KOPT-K1 (cell line): Measurements from ENCODE around the gene TRA2B.

Experiments used
- H3K27ac ChIP-seq: fragments of 200-600 bp; sonication (generic); 2 replicates; pipeline ENCODE4 v1.5.1; 2016; ENCODE audit warnings: antibody characterized with exemption, mild to moderate bottlenecking, low read depth, low read length; ENCODE audit not compliant: poor library complexity, severe bottlenecking
- H3K36me3 ChIP-seq: fragments of 200-600 bp; sonication (generic); 2 replicates; pipeline ENCODE4 v1.5.1; 2017; ENCODE audit warnings: antibody characterized with exemption, mild to moderate bottlenecking, low read length, moderate library complexity; ENCODE audit not compliant: insufficient read depth
- H3K9me3 ChIP-seq: fragments of 200-600 bp; sonication (generic); 2 replicates; pipeline ENCODE4 v1.5.1; 2017; ENCODE audit warnings: antibody characterized with exemption, low read length, mild to moderate bottlenecking; ENCODE audit not compliant: insufficient read depth, poor library complexity, severe bottlenecking

TRA2B gene

DNA sequence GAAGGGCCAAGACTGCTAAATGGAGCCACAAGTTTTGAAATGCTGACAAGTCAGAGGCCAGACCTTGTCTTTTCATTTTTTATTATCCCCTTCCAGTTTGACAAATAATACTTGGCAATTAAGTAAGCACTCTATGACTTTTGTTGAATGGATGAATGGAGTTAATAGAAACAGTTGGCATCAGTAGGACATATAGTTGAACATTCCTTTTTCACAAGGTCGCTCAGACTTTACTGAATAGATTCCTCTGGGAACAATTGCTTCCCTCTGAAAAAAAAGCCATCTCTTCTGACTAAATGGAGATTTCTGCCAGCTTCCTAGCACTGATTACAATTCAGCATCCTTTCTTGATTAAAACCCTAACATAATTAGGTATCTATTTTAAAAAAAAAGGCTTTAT is 53.2 kb downstream of the TRA2B start:
- Histone ChIP-seq H3K9me3 (no peaks in the 10 kb centered on the region), H3K27ac (no peak overlapping the region), H3K36me3 (no peaks in the 10 kb centered on the region)

DNA sequence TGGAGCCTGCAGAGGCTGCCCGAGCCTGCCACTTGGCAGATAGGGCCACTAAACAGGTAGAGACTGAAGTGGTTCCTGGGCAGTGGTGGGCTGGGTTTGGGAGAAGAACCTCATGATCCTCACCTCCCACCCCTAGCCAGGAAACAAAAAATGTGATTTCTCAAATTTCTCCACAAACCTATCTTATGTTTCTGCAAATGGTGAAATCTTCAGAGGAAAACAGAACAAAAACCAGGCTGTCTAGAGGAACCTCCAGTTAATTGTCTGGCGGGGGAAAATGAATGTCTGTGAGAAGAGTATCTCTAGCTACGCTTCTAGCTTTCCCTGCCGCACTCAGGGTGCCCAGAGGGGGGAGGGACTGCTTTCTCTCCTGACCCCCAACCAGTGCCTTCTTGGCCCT is 55.9 kb downstream of the TRA2B start:
- no peak overlapping the region for H3K27ac ChIP-seq
- no peaks in the 10 kb centered on the region for H3K36me3 ChIP-seq
- H3K9me3 ChIP-seq, result no peaks in the 10 kb centered on the region

DNA sequence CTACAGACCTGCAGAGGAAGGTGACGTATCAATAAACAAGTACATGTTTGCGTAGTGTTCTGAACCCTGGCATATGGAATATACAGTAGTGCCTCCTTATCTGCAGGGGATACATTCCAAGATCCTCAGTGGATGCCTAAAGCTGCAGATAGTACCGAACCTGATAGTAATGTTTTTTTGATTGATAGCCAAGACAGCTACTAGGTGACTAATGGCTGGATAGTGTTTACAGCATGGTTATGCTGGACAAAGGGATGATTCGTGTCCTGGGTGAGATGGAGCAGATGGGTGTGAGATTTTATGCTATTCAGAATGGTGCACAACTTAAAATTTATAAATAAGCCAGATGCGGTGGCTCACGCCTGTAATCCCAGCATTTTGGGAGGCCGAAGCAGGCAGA is 57.2 kb downstream of the TRA2B start:
- H3K9me3 ChIP-seq, result no peaks in the 10 kb centered on the region
- no peak overlapping the region for H3K27ac ChIP-seq
- H3K36me3 ChIP-seq, result no peaks in the 10 kb centered on the region

DNA sequence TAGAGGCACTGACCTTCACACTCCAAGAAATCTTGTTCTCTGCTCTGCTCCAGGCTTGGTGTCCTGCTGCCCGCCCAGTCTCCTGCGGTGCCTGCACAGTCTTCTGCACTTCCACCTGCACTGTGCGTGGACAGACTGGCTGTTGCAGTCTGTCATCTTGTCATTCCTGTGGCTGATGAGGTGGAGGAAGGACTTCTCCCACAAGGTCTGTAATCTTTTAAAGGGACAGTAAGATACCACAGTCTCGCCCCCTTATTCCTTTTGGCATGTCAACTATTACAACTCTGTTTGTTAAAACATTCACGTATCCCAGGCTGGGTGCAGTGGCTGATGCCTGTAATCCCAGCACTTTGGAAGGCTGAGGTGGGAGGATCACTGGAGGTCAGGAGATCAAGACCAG is 58.9 kb downstream of the TRA2B start:
- Histone ChIP-seq H3K27ac (no peak overlapping the region), H3K9me3 (no peaks in the 10 kb centered on the region), H3K36me3 (no peaks in the 10 kb centered on the region)

DNA sequence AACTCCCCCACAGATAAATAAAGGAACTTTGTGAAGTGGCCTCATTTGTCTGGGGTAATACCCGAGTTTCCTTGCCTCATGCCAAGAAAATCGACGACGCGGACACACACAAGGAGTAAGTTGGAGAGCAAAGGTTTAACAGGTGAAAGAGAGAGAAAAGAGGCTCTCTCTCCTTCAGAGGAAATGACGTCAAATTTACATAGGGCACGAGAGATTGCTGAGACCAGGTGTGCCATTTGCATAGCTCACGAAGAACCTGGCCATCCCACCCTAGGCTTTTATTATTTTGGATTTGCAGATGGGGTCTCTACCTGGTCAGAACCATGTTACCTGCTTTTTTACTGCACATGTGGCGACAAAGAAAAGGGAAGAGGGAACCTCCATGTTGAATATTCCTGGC is 63.7 kb downstream of the TRA2B start:
- Histone ChIP-seq H3K36me3 (no peaks in the 10 kb centered on the region), H3K9me3 (no peaks in the 10 kb centered on the region), H3K27ac (no peak overlapping the region)

DNA sequence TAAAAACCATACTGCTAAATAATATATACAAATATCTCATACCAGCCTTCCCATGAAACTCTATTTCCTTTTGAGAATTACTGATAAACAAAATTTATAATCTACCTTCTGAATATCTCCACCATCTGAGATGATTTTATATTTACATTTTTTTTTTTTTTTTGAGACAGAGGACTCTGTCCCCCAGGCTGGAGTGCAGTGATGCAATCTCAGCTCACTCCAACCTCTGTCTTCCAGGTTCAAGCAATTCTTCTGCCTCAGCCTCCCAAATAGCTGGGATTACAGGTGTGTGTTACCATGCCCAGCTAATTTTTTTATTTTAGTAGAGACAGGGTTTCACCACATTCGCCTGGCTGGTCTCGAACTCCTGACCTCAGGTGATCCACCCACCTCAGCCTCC is 70.2 kb downstream of the TRA2B start:
- no peaks in the 10 kb centered on the region for H3K36me3 ChIP-seq
- no peak overlapping the region for H3K27ac ChIP-seq
- H3K9me3 ChIP-seq, result peaks cover 4% of the 10 kb centered on the region

DNA sequence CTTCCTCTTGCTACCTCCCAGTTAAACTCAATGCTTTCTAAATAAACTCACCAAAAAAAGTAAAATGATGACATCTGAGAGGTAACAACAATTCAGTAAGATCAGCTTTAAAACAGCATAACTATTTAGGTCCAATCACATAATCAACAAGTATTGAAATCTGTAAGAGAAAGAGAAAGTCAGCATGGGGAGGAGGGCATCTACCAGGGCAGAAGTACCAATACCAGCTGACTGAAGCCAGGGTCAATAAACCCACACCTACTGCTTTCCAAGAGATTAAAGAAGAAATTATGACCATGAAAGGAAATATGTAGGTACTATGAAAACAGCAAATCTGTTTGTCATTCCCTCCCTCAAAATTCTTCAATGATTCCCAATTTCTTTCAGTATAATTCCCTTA is 70.8 kb downstream of the TRA2B start:
- peaks cover 4% of the 10 kb centered on the region for H3K9me3 ChIP-seq
- no peaks in the 10 kb centered on the region for H3K36me3 ChIP-seq
- no peak overlapping the region for H3K27ac ChIP-seq

DNA sequence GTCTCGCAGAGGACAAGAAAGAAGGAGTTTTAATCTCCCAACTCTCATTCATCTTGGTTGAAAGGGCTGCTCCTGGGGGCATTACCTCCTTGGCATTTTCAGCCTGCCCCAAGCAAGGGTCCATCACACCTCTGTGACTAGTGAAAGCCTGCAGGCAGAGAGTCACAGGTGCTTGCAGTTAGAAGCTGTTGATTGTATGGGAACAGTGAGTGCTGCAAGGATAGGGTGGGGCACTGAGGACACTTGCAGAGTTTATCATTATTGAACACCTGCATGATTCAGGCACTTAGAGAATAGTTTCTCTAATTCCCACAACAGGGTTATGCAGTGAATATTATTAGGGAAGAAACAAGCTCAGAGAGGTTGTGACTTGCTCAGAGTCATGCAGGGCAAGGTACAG is 71.3 kb downstream of the TRA2B start:
- H3K9me3 ChIP-seq, result peaks cover 4% of the 10 kb centered on the region
- H3K27ac ChIP-seq, result no peak overlapping the region
- H3K36me3 ChIP-seq, result no peaks in the 10 kb centered on the region
